HEK293 (cell line): ENCODE measurements around the gene ROR2.

Source experiments
- CTCF ChIA-PET: fragments of 350-600 bp; formaldehyde crosslinking; extraction: SDS; loops from one replicate; lab custom pipeline; 2021; ENCODE audit warnings: antibody characterized with exemption; lab: Yijun Ruan, JAX
- POLR2A ChIA-PET: fragments of 300-600 bp; formaldehyde crosslinking; extraction: SDS; loops from one replicate; lab custom pipeline; 2020; ENCODE audit warnings: antibody characterized with exemption, inconsistent platforms; lab: Yijun Ruan, JAX
- H3K27ac ChIP-seq: fragments of 200-500 bp; sonication (Bioruptor generic); 2 replicates; pipeline ENCODE4 v1.5.1; 2014; ENCODE audit warnings: low read depth, low read length, control low read depth, inconsistent platforms; ENCODE audit errors: extremely low read depth
- H3K36me3 ChIP-seq, 2 experiments: fragments of 200-500 bp in 1 of 2; sonication (Bioruptor generic) in 1 of 2; 1 replicate in 1 of 2; 2 replicates in 1 of 2; pipeline ENCODE4 v1.5.1; 2014 to 2017; ENCODE audit warnings: inconsistent platforms in 2 of 2, low read length in 2 of 2; ENCODE audit not compliant: control insufficient read depth in 2 of 2, insufficient read depth in 1 of 2
- H3K4me1 ChIP-seq: fragments of 200-500 bp; sonication (Bioruptor generic); 2 replicates; pipeline ENCODE4 v1.5.1; 2014; ENCODE audit warnings: mild to moderate bottlenecking, low read length, inconsistent platforms; ENCODE audit not compliant: control insufficient read depth, insufficient read depth
- H3K4me3 ChIP-seq: 2 replicates; pipeline ENCODE4 v1.5.1; 2011; ENCODE audit warnings: low read depth, mild to moderate bottlenecking, control low read depth, low read length, moderate library complexity
- H3K9me3 ChIP-seq: fragments of 200-500 bp; sonication (Bioruptor generic); 2 replicates; pipeline ENCODE4 v1.5.1; 2014; ENCODE audit warnings: low read depth, low read length, inconsistent platforms; ENCODE audit not compliant: control insufficient read depth, insufficient read depth
- BCL11A ChIP-seq: fragments of 450-650 bp; formaldehyde crosslinking; IDR thresholded peaks from 2 replicates; pipeline ENCODE4 v1.5.1; 2016; ENCODE audit warnings: low read depth, missing biosample characterization, missing genetic modification characterization
- CTCF ChIP-seq: fragments of 450-650 bp; formaldehyde crosslinking; IDR thresholded peaks from 2 replicates; pipeline ENCODE4 v1.5.1; 2016; ENCODE audit warnings: missing biosample characterization, missing genetic modification characterization
- GLI2 ChIP-seq: fragments of 450-650 bp; formaldehyde crosslinking; IDR thresholded peaks from 2 replicates; pipeline ENCODE4; 2017; ENCODE audit warnings: missing biosample characterization, missing genetic modification characterization, low read depth, borderline replicate concordance
- GLIS2 ChIP-seq: fragments of 450-650 bp; formaldehyde crosslinking; IDR thresholded peaks from 2 replicates; pipeline ENCODE4 v1.5.1; 2016; ENCODE audit warnings: missing biosample characterization, missing genetic modification characterization
- HOXC10 ChIP-seq: sonication (generic); formaldehyde crosslinking; IDR thresholded peaks from 2 replicates; pipeline ENCODE4 v1.8.1; 2023; ENCODE audit warnings: mild to moderate bottlenecking, missing genetic modification reagents
- KLF9 ChIP-seq: fragments of 450-650 bp; formaldehyde crosslinking; IDR thresholded peaks from 2 replicates; pipeline ENCODE4 v1.5.1; 2016; ENCODE audit warnings: missing biosample characterization, missing genetic modification characterization, low read depth
- MEIS1 ChIP-seq: sonication (generic); formaldehyde crosslinking; IDR thresholded peaks from 2 replicates; pipeline ENCODE4 v1.8.1; 2022; ENCODE audit warnings: missing genetic modification reagents, mild to moderate bottlenecking, borderline replicate concordance
- REPIN1 ChIP-seq: fragments of 450-650 bp; formaldehyde crosslinking; IDR thresholded peaks from 2 replicates; pipeline ENCODE4 v1.5.1; 2017; ENCODE audit warnings: missing biosample characterization, missing genetic modification characterization, low read depth
- ZBTB21 ChIP-seq: fragments of 450-650 bp; formaldehyde crosslinking; IDR thresholded peaks from 2 replicates; pipeline ENCODE4 v1.5.1; 2017; ENCODE audit warnings: missing biosample characterization, missing genetic modification characterization
- ZBTB26 ChIP-seq: fragments of 450-650 bp; formaldehyde crosslinking; optimal IDR thresholded peaks from 2 replicates; pipeline ENCODE3; 2016; ENCODE audit warnings: missing biosample characterization, mild to moderate bottlenecking, missing genetic modification characterization
- ZFP37 ChIP-seq: fragments of 450-650 bp; formaldehyde crosslinking; IDR thresholded peaks from 2 replicates; pipeline ENCODE4 v1.5.1; 2016; ENCODE audit warnings: missing biosample characterization, missing genetic modification characterization
- ZNF10 ChIP-seq: fragments of 450-650 bp; formaldehyde crosslinking; IDR thresholded peaks from 2 replicates; pipeline ENCODE4 v1.5.1; 2017; ENCODE audit warnings: missing biosample characterization, missing genetic modification characterization
- ZNF114 ChIP-seq: fragments of 450-650 bp; formaldehyde crosslinking; IDR thresholded peaks from 2 replicates; pipeline ENCODE4 v1.5.0; 2017; ENCODE audit warnings: missing biosample characterization, missing genetic modification characterization
- ZNF132 ChIP-seq: fragments of 450-650 bp; formaldehyde crosslinking; IDR thresholded peaks from 2 replicates; pipeline ENCODE4 v1.5.1; 2017; ENCODE audit warnings: missing biosample characterization, missing genetic modification characterization, borderline replicate concordance
- ZNF133 ChIP-seq: fragments of 450-650 bp; formaldehyde crosslinking; IDR thresholded peaks from 2 replicates; pipeline ENCODE4 v1.5.1; 2016; ENCODE audit warnings: missing biosample characterization, missing genetic modification characterization
- ZNF140 ChIP-seq: fragments of 450-650 bp; formaldehyde crosslinking; IDR thresholded peaks from 2 replicates; pipeline ENCODE4 v1.5.1; 2016; ENCODE audit warnings: missing biosample characterization, missing genetic modification characterization
- ZNF146 ChIP-seq: fragments of 450-650 bp; formaldehyde crosslinking; IDR thresholded peaks from 2 replicates; pipeline ENCODE4 v1.5.1; 2016; ENCODE audit warnings: missing biosample characterization, missing genetic modification characterization
- ZNF174 ChIP-seq: fragments of 450-650 bp; formaldehyde crosslinking; IDR thresholded peaks from 2 replicates; pipeline ENCODE4 v1.5.0; 2017; ENCODE audit warnings: missing biosample characterization, mild to moderate bottlenecking, missing genetic modification characterization
- ZNF280C ChIP-seq: fragments of 450-650 bp; formaldehyde crosslinking; IDR thresholded peaks from 2 replicates; pipeline ENCODE4 v1.5.1; 2016; ENCODE audit warnings: missing biosample characterization, missing genetic modification characterization
- ZNF350 ChIP-seq: fragments of 450-650 bp; formaldehyde crosslinking; IDR thresholded peaks from 2 replicates; pipeline ENCODE4 v1.5.0; 2017; ENCODE audit warnings: missing biosample characterization, mild to moderate bottlenecking, missing genetic modification characterization
- ZNF404 ChIP-seq: fragments of 450-650 bp; formaldehyde crosslinking; IDR thresholded peaks from 2 replicates; pipeline ENCODE4 v1.5.1; 2017; ENCODE audit warnings: missing biosample characterization, missing genetic modification characterization
- ZNF488 ChIP-seq: fragments of 450-650 bp; formaldehyde crosslinking; IDR thresholded peaks from 2 replicates; pipeline ENCODE4 v1.5.1; 2016; ENCODE audit warnings: missing biosample characterization, missing genetic modification characterization
- ZNF549 ChIP-seq: fragments of 450-650 bp; IDR thresholded peaks from 2 replicates; pipeline ENCODE4 v1.5.1; 2018; ENCODE audit warnings: missing biosample characterization, missing genetic modification characterization, mild to moderate bottlenecking, inconsistent platforms, moderate library complexity
- ZNF558 ChIP-seq: fragments of 450-650 bp; formaldehyde crosslinking; IDR thresholded peaks from 2 replicates; pipeline ENCODE4 v1.5.1; 2016; ENCODE audit warnings: missing biosample characterization, missing genetic modification characterization
- ZNF639 ChIP-seq: fragments of 450-650 bp; formaldehyde crosslinking; IDR thresholded peaks from 2 replicates; pipeline ENCODE4 v1.5.1; 2016; ENCODE audit warnings: missing biosample characterization, missing genetic modification characterization
- ZNF777 ChIP-seq: fragments of 450-650 bp; formaldehyde crosslinking; IDR thresholded peaks from 2 replicates; pipeline ENCODE4 v1.5.1; 2017; ENCODE audit warnings: missing biosample characterization, missing genetic modification characterization, borderline replicate concordance
- ZNF791 ChIP-seq: fragments of 450-650 bp; formaldehyde crosslinking; IDR thresholded peaks from 2 replicates; pipeline ENCODE4 v1.5.1; 2016; ENCODE audit warnings: missing biosample characterization, missing genetic modification characterization
- ZNF792 ChIP-seq: fragments of 450-650 bp; formaldehyde crosslinking; IDR thresholded peaks from 2 replicates; pipeline ENCODE4 v1.5.1; 2016; ENCODE audit warnings: missing biosample characterization, missing genetic modification characterization
- ZNF843 ChIP-seq: fragments of 450-650 bp; formaldehyde crosslinking; IDR thresholded peaks from 2 replicates; pipeline ENCODE4 v1.5.1; 2016; ENCODE audit warnings: missing biosample characterization, missing genetic modification characterization
- ZSCAN18 ChIP-seq: fragments of 450-650 bp; formaldehyde crosslinking; IDR thresholded peaks from 2 replicates; pipeline ENCODE4 v1.5.1; 2016; ENCODE audit warnings: missing biosample characterization, missing genetic modification characterization

Gene ROR2

GRCh38 chr9:91837981-91838731 lies 111.9 kb downstream of the ROR2 start:
- ChIA-PET POLR2A (interaction anchor here (0.6 to 1.3 kb wide), 2 partner anchors 48 to 112 kb away, joined by 3 to 8 read pairs; partner anchors contain the start of gene ROR2), CTCF (interaction anchor here (0.6 to 1.8 kb wide), 9 partner anchors 11 to 140 kb away, joined by 3 to 6 read pairs (median 4); no protein-coding TSS in a partner anchor)
- no peak overlapping the region for H3K4me3 ChIP-seq
- H3K9me3 ChIP-seq, result no peaks in the 10 kb centered on the region
- H3K4me1 ChIP-seq, result peaks cover 18% of the 10 kb centered on the region
- peak overlapping the region; percentile 68 for H3K27ac ChIP-seq
- H3K36me3 ChIP-seq, result no peaks in the 10 kb centered on the region
- TF ChIP-seq ZNF791 (tag by site-specific recombination) (no peak), ZNF280C (no peak), ZNF558 (tag by site-specific recombination) (no peak), CTCF (no peak), ZBTB21 (tag by site-specific recombination) (no peak), ZNF132 (tag by site-specific recombination) (no peak), ZFP37 (tag by site-specific recombination) (no peak), ZNF488 (no peak), GLI2 (no peak), ZNF792 (tag by site-specific recombination) (no peak), ZSCAN18 (tag by site-specific recombination) (no peak), BCL11A (tag by site-specific recombination) (0 out of 2 replicates have a peak, but pooled peaks have one; percentile 59), ZNF350 (no peak), HOXC10 (no peak), ZNF114 (tag by site-specific recombination) (no peak), ZNF639 (tag by site-specific recombination) (no peak), ZNF843 (peak; percentile 79; the same call in 1 of the 2 replicates), ZNF146 (no peak), ZNF549 (tag by site-specific recombination) (no peak), ZBTB26 (tag by site-specific recombination) (no peak), MEIS1 (no peak), ZNF404 (tag by site-specific recombination) (no peak), ZNF140 (no peak), ZNF777 (tag by site-specific recombination) (no peak), ZNF133 (no peak), KLF9 (no peak), REPIN1 (tag by site-specific recombination) (no peak), ZNF10 (tag by site-specific recombination) (no peak), ZNF174 (tag by site-specific recombination) (no peak), GLIS2 (tag by site-specific recombination) (no peak)
